Keratinocyte (primary cell): ENCODE results near the gene HELQ. TPM values are rescaled to one million over a fixed set of nuclear protein-coding genes. Genes with fewer than 3 reads are reported as not detected.

Experiments used
- DNase-seq: peaks from one replicate; pipeline ENCODE4 v3.0.0-alpha.2; 2011; ENCODE audit warnings: low read depth, missing footprints, low spot score
- FAIRE-seq: peaks from 2 replicates; lab custom pipeline; 2011; peaks lifted over from hg19 to GRCh38; lab: Jason Lieb, UNC
- H2AFZ ChIP-seq: 2 replicates; pipeline ENCODE4 v1.6.0; 2012; ENCODE audit warnings: low read length, control low read depth, inconsistent platforms; ENCODE audit not compliant: control insufficient read depth
- H3K27ac ChIP-seq: 2 replicates; pipeline ENCODE4 v1.5.1; 2011; ENCODE audit warnings: low read length; ENCODE audit not compliant: control insufficient read depth, insufficient read depth
- H3K27me3 ChIP-seq: 3 replicates; pipeline ENCODE4 v1.6.0; 2011; ENCODE audit warnings: low read length; ENCODE audit not compliant: control insufficient read depth, insufficient read depth; ENCODE audit errors: extremely low read depth
- H3K36me3 ChIP-seq, 2 experiments: 2 replicates in 1 of 2; 3 replicates in 1 of 2; pipeline ENCODE4 v1.5.1; 2011; ENCODE audit warnings: low read length in 2 of 2, mild to moderate bottlenecking in 1 of 2; ENCODE audit not compliant: control insufficient read depth in 2 of 2, insufficient read depth in 2 of 2; ENCODE audit errors: extremely low read depth in 1 of 2
- H3K4me1 ChIP-seq: 3 replicates; pipeline ENCODE4 v1.5.1; 2011; ENCODE audit warnings: low read length; ENCODE audit not compliant: control insufficient read depth, insufficient read depth; ENCODE audit errors: extremely low read depth
- H3K4me2 ChIP-seq: 3 replicates; pipeline ENCODE4 v1.6.0; 2011; ENCODE audit warnings: low read depth, low read length; ENCODE audit not compliant: control insufficient read depth, insufficient read depth; ENCODE audit errors: extremely low read depth
- H3K4me3 ChIP-seq, 3 experiments: fragments of 200-600 bp in 1 of 3; sonication (generic) in 1 of 3; 2 replicates in 2 of 3; 3 replicates in 1 of 3; pipeline ENCODE4 v1.5.1; 2011 to 2016; ENCODE audit warnings: low read length in 3 of 3, mild to moderate bottlenecking in 3 of 3, control low read depth in 2 of 3, inconsistent platforms in 1 of 3, low read depth in 1 of 3, mixed read lengths in 1 of 3, mixed run types in 1 of 3, moderate library complexity in 1 of 3; ENCODE audit not compliant: control insufficient read depth in 2 of 3, insufficient read depth in 2 of 3; ENCODE audit errors: extremely low read depth in 1 of 3
- H3K79me2 ChIP-seq: 2 replicates; pipeline ENCODE4 v1.6.0; 2012; ENCODE audit warnings: low read length; ENCODE audit not compliant: control insufficient read depth, insufficient read depth
- H3K9ac ChIP-seq: 3 replicates; pipeline ENCODE4 v1.6.0; 2011; ENCODE audit warnings: low read length; ENCODE audit not compliant: control insufficient read depth, insufficient read depth; ENCODE audit errors: extremely low read depth
- H3K9me1 ChIP-seq: 3 replicates; pipeline ENCODE4 v1.6.0; 2011; ENCODE audit warnings: low read length; ENCODE audit not compliant: control insufficient read depth, insufficient read depth; ENCODE audit errors: extremely low read depth
- H3K9me3 ChIP-seq: 2 replicates; pipeline ENCODE4 v1.5.1; 2012; ENCODE audit warnings: low read depth, low read length; ENCODE audit not compliant: control insufficient read depth
- H4K20me1 ChIP-seq: 3 replicates; pipeline ENCODE4 v1.6.0; 2011; ENCODE audit warnings: low read length; ENCODE audit not compliant: control insufficient read depth, insufficient read depth; ENCODE audit errors: extremely low read depth
- CTCF ChIP-seq, 3 experiments: IDR thresholded peaks in 1 of 3; conservative IDR thresholded peaks in 1 of 3; optimal IDR thresholded peaks in 1 of 3; 2 replicates in 2 of 3; 3 replicates in 1 of 3; pipeline versions ENCODE3 to v1.5.1; 2011; ENCODE audit warnings: low read length in 3 of 3, mild to moderate bottlenecking in 3 of 3, moderate library complexity in 2 of 3, control low read depth in 1 of 3, inconsistent platforms in 1 of 3; ENCODE audit not compliant: insufficient read depth in 2 of 3; ENCODE audit errors: extremely low read depth in 1 of 3
- EZH2 ChIP-seq: IDR thresholded peaks from one replicate; pipeline ENCODE4 v1.6.1; 2012; ENCODE audit warnings: inconsistent platforms, mild to moderate bottlenecking, low read length, moderate library complexity
- dilution Hi-C: fragments of 300-500 bp; cut with MboI; formaldehyde crosslinking; loops from one replicate; pipeline ENCODE4 v1.7.0; 2020; ENCODE audit warnings: low sequenced_read_pairs; ENCODE audit not compliant: extremely low pct_ligation_motif_present
- polyA plus RNA-seq, 5 experiments: library from polyadenylated mRNA; depleted of rRNA in 3 of 5; stranded (reverse) in 3 of 5; stranded (forward) in 1 of 5; unstranded in 1 of 5; fragments of >200 nt; gene quantifications; 1 replicate in 1 of 5; 2 replicates in 3 of 5; 3 replicates in 1 of 5; pipeline versions ENCODE4 v1.2.1 to v1.2.3, GENCODE V29; 2011 to 2012; ENCODE audit warnings: missing spikeins in 2 of 5, low read depth in 1 of 5, low replicate concordance in 1 of 5

HELQ gene
- polyA plus RNA-seq, 1 donor (not counting 4 experiments of a cell fraction or from before 2014, with no cell fraction given), result 10.5 TPM

GRCh38 chr4:83449009-83449408 lies 6.6 kb downstream of the HELQ start:
- Histone ChIP-seq H4K20me1 (no peaks in the 10 kb centered on the region), H3K9ac (no peak overlapping the region), H3K4me2 (no peak overlapping the region), H3K4me1 (no peaks in the 10 kb centered on the region), H3K9me1 (no peaks in the 10 kb centered on the region), H3K27me3 (no peaks in the 10 kb centered on the region), H2AFZ (no peak overlapping the region), H3K4me3 (no peak overlapping the region), H3K79me2 (peaks cover 3% of the 10 kb centered on the region), H3K9me3 (no peaks in the 10 kb centered on the region), H3K27ac (no peak overlapping the region), H3K36me3 (peaks cover 0 to 5% of the 10 kb centered on the region in 2 experiments)
- DNase-seq, result no peak
- TF ChIP-seq EZH2 (no peak), CTCF (optimal IDR thresholded peaks at IDR 0.05 in 1 of 3, IDR thresholded peaks at IDR 0.05 in 1 of 3, conservative IDR thresholded peaks at IDR 0.05 in 1 of 3; ENCODE audit: extremely low read depth in 1 of 3, insufficient read depth in 2 of 3, low read length in 3 of 3) (no peak)
- dilution Hi-C loops, result no loop called here
- FAIRE-seq, result no peak

GRCh38 chr4:83440899-83441298 lies 14.7 kb downstream of the HELQ start:
- H3K4me2 ChIP-seq, result no peak overlapping the region
- TF ChIP-seq CTCF (optimal IDR thresholded peaks at IDR 0.05 in 1 of 3, IDR thresholded peaks at IDR 0.05 in 1 of 3, conservative IDR thresholded peaks at IDR 0.05 in 1 of 3; ENCODE audit: extremely low read depth in 1 of 3, insufficient read depth in 2 of 3, low read length in 3 of 3) (no peak), EZH2 (no peak)
- H3K9me3 ChIP-seq, result no peaks in the 10 kb centered on the region
- H3K9ac ChIP-seq, result no peak overlapping the region
- H3K4me3 ChIP-seq, result no peak overlapping the region
- H3K27me3 ChIP-seq, result no peaks in the 10 kb centered on the region
- H3K27ac ChIP-seq, result no peak overlapping the region
- DNase-seq, result no peak
- dilution Hi-C loops, result no loop called here
- H3K9me1 ChIP-seq, result no peaks in the 10 kb centered on the region
- no peaks in the 10 kb centered on the region for H3K79me2 ChIP-seq
- peaks cover 3 to 6% of the 10 kb centered on the region in 2 experiments for H3K36me3 ChIP-seq
- H2AFZ ChIP-seq, result no peak overlapping the region
- FAIRE-seq, result no peak
- H4K20me1 ChIP-seq, result no peaks in the 10 kb centered on the region
- no peaks in the 10 kb centered on the region for H3K4me1 ChIP-seq
